GM20431 (cell line): ENCODE results near the gene AKT3.

Experiments
- in situ Hi-C: fragments of 300-500 bp; cut with MseI, MboI; formaldehyde crosslinking; loops from one replicate; pipeline ENCODE4 v1.15.0; 2020; ENCODE audit warnings: low sequenced_read_pairs; ENCODE audit not compliant: unreplicated experiment

AKT3 gene

DNA sequence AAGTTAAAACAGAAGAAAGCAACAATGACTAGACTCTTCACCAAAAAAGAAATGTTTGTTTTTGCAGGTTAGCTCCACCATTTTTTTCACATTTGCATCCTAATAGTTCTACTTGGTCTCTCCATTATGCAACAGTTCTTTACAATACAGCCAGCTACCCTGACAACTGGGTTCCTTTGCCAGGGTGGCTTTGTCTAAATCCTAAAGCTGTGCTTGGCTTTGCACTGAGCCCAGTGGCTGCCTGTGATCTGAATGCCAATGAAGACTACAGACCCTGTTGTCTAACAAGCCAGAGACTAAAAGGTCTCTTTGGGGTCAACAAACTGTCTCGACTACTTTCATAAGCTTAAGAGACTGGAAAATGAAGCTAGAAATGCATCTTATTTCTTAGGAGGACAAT is 112.0 kb downstream of the AKT3 start:
- in situ Hi-C loops: loop anchor here (25.0 kb wide), 2 partner anchors 401 to 549 kb away; no protein-coding TSS in a partner anchor

DNA sequence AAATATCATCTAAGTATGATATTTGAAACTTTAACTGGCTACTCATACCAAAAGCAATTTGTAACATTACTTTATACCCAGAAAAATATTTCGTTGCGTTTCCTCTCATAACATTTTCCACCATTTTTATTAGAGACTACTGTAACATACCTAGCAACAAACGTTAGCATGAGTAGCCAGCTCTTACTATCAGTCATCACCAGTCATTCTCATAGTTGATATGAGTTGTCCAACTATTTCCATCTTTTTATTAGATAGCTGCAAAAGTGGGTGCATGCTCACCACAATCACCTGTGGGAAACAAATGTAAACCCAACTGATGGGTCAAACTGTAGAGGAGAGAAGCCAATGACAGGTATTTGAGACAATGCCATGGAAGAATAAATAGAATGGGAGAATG is 114.6 kb downstream of the AKT3 start:
- in situ Hi-C loops: loop anchor here (25.0 kb wide), 2 partner anchors 398 to 552 kb away; no protein-coding TSS in a partner anchor

DNA sequence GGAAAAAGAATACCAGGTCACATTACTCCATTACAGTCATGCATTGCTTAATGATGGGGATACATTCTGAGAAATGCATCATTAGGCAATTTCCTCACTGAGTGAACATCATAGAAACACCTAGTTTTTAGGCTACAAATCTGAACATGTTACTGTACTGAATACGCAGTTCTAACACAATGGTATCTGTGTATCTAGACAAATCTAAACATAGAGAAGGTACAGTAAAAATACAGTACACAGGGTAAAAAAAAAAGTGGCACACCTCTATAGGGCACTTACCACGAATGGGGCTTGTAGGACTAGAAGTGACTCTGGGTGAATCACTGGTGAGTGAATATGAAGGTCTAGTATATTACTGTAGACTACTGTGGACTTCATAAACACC is 115.7 kb downstream of the AKT3 start:
- in situ Hi-C loops: loop anchor here (25.0 kb wide), 2 partner anchors 397 to 553 kb away; no protein-coding TSS in a partner anchor

DNA sequence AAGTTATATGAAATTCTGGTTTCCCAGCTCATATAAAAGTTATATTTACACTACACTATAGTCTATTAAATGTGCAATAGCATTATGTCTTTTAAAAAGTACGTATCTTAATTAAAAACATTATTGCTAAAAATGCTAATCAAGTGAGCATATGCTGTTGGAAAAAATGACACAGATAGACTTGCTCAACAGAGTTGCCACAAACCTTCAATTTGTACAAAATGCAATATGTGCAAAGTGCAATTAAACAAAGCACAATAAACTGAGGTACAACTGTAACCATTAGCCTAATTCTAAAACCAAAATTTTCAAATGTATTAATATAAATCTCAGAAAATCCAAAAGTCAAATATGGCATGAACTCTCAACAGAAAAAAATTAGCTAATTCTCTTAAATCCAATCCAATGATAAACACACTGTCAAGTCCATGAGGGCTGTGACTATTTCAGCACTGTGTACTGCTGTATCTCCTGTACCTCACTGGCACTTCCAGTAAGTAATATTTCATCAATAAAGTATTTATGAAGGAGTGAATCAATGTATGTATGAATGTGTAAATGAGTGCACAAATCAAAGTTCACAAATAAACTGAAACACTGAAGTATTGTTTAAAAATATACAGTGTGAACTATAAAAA is 116.3 kb downstream of the AKT3 start:
- in situ Hi-C loops: loop anchor here (25.0 kb wide), 2 partner anchors 396 to 554 kb away; no protein-coding TSS in a partner anchor

DNA sequence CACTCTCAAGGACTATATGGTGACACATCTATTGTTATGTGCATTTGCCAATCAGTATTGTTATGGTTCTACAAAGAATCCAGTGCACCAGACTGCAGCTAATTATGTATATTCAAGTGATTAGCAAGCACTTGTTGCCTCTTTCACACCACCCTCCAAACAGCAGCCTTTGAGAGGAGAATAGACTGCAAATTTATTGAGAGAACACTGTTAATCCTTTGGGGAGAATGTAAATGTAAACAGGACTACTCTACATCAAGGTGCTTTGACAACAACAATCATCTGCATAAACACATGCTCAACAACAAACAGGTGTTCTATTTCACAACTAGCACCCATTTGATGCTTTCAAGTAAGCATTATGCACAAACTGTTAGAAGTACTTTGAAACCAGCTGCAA is 117.4 kb downstream of the AKT3 start:
- in situ Hi-C loops: loop anchor here (25.0 kb wide), 2 partner anchors 395 to 555 kb away; no protein-coding TSS in a partner anchor

DNA sequence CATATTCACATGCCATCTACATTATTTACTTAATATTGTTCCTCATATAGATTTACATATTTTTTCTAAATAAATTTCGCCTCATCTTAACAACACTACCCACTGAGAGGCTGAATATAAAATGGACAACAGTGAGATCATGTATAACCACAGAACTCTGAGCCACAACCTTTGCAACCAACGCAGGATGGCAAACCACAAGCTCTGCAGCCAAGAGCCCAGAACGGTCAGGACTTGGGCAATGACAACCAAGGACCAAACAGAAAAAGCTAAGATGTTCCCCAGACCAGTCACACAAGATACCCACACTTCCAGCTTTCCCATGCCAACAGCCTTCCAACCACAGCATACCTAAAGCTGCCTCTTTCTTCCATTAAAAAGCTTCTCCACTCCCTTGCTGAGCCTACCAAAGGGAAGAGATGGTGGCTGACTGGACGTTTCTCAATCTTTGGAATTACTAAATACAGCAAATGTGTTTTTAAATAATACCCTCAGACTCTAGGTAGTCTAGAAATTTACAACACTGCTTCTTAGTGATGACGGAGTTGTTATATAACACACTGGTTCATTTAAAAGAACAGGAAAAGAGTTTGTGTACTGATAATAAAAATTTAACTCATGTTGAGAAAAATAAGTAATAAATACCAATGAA is 117.9 kb downstream of the AKT3 start:
- in situ Hi-C loops: loop anchor here (25.0 kb wide), 2 partner anchors 395 to 555 kb away; no protein-coding TSS in a partner anchor

DNA sequence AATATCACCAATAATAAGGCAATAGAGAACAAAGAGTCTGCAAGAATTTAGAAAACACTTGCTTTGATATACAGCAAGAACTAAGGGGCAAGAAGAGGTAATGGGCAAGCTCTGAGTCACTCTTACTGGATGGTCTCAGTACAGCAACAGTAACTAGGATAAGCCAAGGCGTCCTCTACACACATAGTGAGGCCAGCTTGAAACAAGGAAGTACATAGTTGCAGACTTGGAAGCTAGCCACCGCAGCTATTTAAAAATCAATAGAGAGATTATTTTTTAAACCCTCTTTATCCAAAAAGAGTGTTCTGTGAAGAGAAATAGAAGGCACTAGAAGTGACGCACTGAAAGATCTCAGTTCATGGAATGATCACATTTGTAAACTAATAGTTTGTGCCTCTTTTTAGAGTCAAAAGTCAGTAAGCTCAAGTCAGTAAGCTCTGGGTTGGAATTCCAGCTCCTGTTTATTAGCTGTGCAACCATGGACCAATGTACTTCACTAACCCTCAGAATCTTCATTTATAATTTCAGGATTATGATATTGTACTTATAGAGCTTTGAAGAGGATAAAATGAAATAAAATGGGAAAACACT is 118.6 kb downstream of the AKT3 start:
- in situ Hi-C loops: loop anchor here (25.0 kb wide), 2 partner anchors 394 to 556 kb away; no protein-coding TSS in a partner anchor

DNA sequence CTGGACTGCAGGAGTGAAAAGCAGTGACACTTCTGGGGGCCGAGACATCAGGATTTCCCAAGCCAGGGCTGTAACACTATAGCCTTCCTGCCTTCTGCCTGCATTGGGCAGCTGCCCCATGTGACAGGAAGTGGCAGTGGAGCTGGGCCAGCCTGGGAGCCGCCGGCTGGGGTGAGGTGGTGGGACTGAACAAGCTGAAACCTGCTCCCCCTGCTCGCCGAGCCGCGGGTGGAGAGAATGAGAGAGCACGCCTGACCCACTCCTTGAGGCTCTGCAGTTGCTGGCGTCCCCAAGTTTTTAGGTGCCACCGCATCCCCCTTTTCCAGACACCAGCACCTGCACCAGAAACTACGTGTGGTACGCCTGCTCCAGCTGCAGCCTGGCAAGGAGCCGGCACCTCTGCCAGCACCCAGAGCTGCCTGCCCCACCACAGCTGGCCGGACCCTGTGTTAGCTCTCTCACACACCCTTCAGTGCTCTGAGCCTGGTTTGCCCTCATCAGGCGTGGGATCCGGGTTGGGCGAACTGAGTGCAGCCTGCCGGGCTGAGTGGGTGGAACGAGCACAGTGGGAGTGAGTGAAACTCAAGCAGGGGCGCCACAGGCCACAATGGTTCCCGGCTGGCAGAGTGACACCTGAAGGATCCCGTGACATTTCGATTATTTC is 119.4 kb downstream of the AKT3 start:
- in situ Hi-C loops: loop anchor here (25.0 kb wide), 2 partner anchors 393 to 557 kb away; no protein-coding TSS in a partner anchor

DNA sequence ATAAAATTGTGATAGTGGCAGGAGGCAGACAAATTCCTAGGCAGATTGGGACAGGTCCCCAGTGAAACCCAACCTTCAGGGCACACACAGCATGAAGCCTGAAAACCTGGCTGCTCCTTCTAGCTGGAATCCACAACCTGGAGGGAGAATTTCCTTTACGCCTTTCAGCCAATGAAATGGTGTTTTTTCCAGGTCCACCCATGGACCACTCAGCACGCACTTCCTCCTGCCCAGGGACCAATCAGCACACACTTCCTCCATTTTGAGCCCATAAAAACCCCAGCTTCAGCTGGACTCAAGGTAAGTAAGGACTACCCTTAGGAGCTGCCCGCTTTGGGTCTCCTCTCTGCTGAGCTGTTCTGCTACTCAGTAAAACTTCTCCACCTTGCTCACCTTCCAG is 120.1 kb downstream of the AKT3 start:
- in situ Hi-C loops: loop anchor here (25.0 kb wide), 2 partner anchors 393 to 557 kb away; no protein-coding TSS in a partner anchor

DNA sequence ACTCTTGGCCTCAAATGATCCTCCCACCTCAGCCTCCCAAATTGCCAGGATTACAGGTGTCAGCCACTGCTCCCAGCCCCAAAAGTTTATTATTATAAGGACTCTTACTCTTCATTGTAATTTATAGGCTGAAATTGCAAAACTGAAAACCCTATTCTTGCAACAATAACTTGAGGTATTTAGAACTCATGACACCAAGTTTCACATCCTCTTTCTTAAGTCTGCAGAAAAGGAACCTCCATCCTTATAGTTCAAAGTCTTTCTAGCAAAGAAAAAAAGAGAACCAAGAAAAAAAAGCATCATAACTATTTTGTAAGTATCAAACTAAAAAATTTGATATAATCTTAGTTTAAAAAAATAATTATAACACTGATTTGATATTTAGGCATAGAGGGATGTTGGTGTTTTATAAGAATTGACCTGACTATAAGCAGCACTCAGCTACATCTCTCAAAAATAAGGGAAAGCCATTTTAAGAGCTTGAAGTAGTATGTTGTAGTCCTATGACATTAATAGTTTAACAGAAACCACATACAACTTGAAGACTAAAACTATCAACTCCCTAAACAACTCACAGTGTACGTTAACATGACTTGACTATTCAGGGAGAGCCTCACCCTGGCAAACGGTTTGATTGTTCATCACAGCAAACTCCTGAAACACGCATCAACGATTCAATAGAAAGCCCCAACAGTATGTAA is 122.4 kb downstream of the AKT3 start:
- in situ Hi-C loops: loop anchor here (25.0 kb wide), 2 partner anchors 390 to 560 kb away; no protein-coding TSS in a partner anchor

DNA sequence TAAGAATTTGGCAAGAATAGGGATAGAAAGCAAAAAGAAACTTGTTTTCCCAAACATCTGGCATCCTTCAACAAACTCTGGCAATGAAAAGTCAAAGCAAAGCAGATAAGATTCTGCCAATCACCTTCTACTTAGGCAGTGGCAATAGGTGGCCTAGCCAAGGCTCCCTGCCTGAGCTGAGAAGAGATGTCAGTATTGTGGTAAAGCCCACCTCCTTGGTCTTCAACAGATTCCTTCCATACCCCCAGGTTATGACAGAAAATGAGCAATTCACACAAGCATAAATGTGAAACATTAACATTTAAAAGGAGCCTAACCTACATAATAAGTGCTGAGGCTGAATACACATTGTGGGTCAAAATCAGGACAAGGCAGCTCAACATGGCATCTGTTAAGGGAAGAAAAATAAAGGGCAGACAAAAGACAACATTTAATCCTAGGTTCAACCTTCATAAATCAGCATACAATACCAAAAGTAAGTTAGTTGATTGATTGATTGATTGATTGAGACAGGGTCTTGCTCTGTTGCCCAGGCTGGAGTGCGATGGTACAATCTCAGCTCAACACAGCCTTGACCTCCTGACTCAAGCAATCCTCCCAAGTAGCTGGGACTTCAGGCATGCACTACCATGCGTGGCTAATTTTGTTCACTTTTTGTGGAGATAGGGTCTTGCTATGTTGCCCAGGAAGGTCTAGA is 123.1 kb downstream of the AKT3 start:
- in situ Hi-C loops: loop anchor here (25.0 kb wide), 2 partner anchors 390 to 560 kb away; no protein-coding TSS in a partner anchor

DNA sequence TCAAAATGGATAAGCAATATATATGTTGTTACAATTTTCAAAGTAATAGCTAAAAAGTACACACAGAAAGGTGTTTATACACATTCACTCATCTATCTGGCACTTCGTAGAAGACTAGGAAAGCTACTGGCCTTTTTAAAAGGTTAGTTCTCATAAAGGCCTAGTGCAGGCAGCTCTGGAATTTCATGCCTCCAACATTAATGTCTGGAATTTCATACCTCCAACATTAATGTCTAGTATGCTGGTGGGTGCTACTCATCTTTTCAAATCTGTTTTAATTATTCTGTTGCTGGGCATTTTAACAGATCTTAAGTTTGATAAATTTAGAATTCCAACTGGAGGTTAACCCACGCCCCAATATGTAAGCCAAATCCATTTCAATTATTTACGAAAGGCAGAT is 124.2 kb downstream of the AKT3 start:
- in situ Hi-C loops: loop anchor here (25.0 kb wide), 2 partner anchors 389 to 561 kb away; no protein-coding TSS in a partner anchor

DNA sequence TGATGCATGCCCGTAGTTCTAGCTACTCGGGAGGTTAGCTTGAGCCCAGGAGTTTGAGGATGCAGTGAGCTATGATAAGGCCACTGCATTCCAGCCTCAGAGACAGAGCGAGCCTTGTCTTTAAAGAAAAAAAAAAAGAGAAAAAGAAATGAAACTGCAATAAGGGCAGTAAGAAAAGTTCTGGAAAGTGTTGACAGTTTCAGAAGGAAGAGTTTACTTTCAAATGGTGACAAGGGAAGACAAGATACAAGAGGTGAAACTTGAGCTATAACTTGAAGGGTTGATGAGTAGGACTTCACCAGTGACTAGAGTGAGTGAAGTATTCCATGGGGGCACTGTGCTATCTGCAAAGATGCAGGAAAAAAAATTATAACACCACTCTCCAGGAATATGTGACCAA is 125.0 kb downstream of the AKT3 start:
- in situ Hi-C loops: loop anchor here (25.0 kb wide), 2 partner anchors 388 to 562 kb away; no protein-coding TSS in a partner anchor

DNA sequence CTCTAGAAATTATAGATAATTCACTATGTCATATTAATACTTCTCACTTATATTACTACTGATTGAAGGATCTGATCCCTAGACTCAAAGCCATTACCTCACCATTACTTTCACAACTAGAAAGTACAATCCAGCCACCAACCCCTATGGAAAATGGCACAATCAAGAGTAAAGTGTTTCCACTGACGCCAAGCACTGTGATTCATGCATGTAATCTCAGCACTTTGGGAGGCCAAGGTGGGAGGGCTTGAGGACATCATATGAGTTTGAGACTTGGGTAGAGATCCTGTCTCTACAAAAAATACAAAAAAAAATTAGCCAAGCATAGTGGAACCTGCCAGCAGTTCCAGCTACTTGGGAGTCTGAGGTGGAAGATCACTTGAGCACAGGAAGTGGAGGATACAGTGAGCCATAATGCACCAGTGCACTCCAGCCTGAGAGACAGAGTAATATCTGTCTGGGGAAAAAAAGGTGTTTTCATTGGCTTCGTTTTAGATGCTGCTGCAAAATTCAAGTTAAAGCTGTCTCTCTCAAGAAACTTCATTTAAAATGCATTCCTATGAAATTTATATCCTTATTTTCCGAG is 126.5 kb downstream of the AKT3 start:
- in situ Hi-C loops: no loop called here

DNA sequence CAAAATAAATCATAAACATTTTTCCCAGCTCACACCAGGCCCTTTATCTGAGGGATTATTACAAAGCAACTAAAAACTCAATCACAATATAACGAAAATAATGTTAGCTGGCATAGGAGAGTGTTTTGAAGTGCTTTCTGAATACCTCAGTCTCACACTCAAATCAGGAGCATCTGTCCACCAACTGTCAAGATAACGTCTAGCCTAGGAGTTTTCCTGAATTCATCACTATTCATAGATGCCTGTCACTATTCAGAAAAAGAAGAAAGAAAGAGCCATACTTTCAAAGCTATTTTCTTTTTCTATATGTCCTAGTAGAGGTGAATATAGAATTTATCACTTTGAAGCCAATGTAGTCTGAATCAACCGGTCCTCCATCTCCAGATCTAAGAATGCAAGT is 127.0 kb downstream of the AKT3 start:
- in situ Hi-C loops: no loop called here

DNA sequence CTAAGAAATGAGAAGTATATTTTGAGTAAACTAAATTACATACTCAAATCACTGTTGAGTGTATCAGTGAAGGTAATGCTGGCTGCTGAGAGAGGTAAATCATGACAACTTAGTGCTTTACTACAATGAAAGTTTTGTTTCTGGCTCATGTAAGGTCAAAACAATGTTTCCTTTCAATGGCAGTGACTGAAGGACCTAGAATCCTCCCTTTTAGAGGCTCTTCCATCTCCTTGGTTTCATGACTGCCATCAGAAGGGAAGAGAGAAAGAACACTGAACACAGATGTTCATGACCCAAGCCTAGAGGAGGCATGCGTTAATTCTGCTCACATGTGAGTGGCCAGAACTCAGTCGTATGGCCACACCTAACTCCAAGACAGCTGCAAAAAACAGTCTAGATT is 130.6 kb downstream of the AKT3 start:
- in situ Hi-C loops: no loop called here

DNA sequence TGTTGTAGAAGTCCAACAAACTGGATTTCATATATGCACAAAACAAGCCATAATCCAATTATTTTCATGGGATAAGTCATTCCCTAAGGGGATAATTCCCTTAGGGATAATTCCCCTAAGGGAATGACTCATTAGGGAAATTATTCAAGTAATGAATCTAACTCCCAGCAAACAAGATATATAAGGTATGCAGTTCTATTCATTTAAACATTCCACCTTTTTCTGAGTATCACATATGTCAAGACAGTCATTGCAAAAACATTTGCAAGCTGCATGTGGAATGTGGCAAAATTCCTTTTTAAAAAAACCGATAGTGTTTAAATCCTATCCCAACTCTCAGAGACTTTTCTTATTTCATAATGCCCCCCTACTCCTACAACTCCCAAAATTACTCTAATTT is 131.2 kb downstream of the AKT3 start:
- in situ Hi-C loops: no loop called here

DNA sequence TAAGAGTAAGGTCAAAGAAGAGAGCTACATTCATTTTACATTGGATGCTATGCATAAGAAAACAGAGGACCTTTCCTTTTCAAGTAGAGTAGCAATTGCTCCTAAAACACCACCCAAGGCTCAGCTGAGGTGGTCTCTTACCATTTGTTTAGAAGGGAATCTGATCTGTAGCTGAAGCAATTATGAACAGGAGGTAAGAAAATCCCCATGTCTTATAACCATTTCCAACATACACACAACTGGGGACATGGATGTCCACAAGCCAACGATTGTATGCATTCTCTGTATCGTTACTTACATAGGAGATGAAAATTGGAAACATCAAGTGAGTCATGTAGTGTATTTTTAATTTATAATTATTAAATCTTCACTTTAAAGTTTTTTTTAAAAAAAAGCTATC is 132.0 kb downstream of the AKT3 start:
- in situ Hi-C loops: no loop called here

DNA sequence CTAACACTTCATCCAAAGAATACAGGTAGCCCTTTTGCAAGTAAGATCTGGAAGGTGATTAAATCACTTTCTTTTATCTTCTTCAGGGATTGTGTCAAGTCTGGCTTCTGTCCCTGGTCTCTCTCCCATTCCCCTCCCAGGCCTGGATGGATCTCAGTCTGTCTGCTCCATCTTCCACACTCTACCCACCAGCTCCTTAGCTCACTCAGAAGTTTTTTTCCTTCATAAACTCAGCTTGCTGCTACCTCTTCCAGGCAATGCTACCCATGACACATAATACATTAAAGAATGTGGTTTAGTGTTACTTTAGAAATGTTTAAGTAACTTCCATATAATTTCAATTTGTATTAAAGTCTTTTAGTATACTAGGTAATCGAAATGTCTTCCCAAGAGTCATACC is 133.1 kb downstream of the AKT3 start:
- in situ Hi-C loops: no loop called here
